PC-3 (cell line): ENCODE results near the gene BSN.

Source experiments
- EZH2 ChIP-seq: fragments of 300-600 bp; sonication (generic); IDR thresholded peaks from one replicate; pipeline ENCODE4 v1.6.1; 2017; ENCODE audit warnings: antibody characterized with exemption, mild to moderate bottlenecking, low read length; ENCODE audit not compliant: unreplicated experiment
- EZH2phosphoT487 ChIP-seq: fragments of 300-600 bp; sonication (generic); IDR thresholded peaks from 2 replicates; pipeline ENCODE4 v1.6.1; 2018; ENCODE audit warnings: mild to moderate bottlenecking, antibody characterized with exemption, low read length, borderline replicate concordance
- TF ChIP-seq, protein P1 (sequence below): fragments of 300-600 bp; sonication (generic); conservative IDR thresholded peaks from 2 replicates; pipeline ENCODE4 v1.5.1; 2017; ENCODE audit warnings: antibody characterized with exemption, low read depth, mild to moderate bottlenecking, low read length

DNA sequence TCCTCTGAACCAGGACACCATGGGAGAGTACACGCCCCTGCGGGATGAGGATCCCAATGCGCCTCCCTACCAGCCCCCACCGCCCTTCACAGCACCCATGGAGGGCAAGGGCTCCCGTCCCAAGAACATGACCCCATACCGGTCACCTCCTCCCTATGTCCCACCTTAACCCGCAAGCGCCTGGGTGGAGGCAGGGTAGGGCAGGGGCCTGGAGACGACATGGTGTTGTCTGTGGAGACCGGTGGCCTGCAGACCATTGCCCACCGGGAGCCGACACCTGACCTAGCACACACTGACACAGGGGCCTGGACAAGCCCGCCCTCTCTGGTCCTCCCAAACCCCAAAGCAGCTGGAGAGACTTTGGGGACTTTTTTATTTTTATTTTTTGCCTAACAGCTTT is 21.2 kb upstream of the BSN start:
- TF ChIP-seq EZH2phosphoT487 (no peak), EZH2 (no peak)
- TF ChIP-seq, protein P1, sequence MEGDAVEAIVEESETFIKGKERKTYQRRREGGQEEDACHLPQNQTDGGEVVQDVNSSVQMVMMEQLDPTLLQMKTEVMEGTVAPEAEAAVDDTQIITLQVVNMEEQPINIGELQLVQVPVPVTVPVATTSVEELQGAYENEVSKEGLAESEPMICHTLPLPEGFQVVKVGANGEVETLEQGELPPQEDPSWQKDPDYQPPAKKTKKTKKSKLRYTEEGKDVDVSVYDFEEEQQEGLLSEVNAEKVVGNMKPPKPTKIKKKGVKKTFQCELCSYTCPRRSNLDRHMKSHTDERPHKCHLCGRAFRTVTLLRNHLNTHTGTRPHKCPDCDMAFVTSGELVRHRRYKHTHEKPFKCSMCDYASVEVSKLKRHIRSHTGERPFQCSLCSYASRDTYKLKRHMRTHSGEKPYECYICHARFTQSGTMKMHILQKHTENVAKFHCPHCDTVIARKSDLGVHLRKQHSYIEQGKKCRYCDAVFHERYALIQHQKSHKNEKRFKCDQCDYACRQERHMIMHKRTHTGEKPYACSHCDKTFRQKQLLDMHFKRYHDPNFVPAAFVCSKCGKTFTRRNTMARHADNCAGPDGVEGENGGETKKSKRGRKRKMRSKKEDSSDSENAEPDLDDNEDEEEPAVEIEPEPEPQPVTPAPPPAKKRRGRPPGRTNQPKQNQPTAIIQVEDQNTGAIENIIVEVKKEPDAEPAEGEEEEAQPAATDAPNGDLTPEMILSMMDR = no peak
